ENCODE data around the gene PRKN.

PRKN gene

DNA sequence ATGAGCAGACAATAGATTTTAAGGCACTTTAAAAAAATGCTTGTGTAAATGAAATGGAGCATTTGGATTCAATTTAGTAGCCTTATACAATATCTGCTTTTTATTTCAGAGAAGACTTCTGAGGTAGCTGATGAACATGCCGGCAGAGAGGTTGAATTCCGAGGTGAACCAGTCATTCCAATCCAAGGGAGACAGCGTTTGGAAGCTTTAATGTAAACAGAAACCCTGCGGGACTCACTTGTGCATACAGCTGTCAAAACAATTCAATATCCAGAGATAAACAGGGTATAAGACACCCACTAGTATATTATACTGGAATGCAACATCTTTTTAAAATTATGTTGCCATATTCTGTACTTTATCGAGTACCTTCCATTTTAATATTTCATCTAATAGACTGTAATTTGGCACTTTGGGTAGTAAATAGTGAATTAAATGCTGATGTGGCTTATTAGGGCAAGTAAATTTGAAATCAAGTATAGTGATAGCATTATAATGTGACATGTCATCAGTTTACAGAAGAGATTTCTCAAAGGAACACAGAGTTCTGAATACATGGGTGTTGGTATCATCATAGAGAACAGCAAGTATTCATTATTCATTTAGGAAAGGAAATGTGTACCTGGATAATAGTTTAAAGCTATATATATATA lies 347.7 kb downstream of the PRKN start:
- no peak for ATAC-seq
- TF ChIP-seq ZFP30 (CRISPR knock-in tag; IDR thresholded peaks at IDR 0.05) (no peak), ISL1 (CRISPR knock-in tag; IDR thresholded peaks at IDR 0.05) (no peak), BACH2 (CRISPR knock-in tag; IDR thresholded peaks at IDR 0.05; ENCODE audit: borderline replicate concordance) (no peak), ZC3H10 (CRISPR knock-in tag; IDR thresholded peaks at IDR 0.05) (no peak), OSR1 (CRISPR knock-in tag; IDR thresholded peaks at IDR 0.05) (no peak), ESRRG (CRISPR knock-in tag; IDR thresholded peaks at IDR 0.05) (no peak), RARB (CRISPR knock-in tag; IDR thresholded peaks at IDR 0.05) (no peak), PATZ1 (CRISPR knock-in tag; IDR thresholded peaks at IDR 0.05; ENCODE audit: borderline replicate concordance) (no peak), PPARA (CRISPR knock-in tag; IDR thresholded peaks at IDR 0.05; ENCODE audit: borderline replicate concordance) (no peak), CSDC2 (CRISPR knock-in tag; IDR thresholded peaks at IDR 0.05) (no peak), TSHZ2 (CRISPR knock-in tag; IDR thresholded peaks at IDR 0.05) (no peak), GLIS3 (CRISPR knock-in tag; IDR thresholded peaks at IDR 0.05) (no peak), TCF4 (CRISPR knock-in tag; IDR thresholded peaks at IDR 0.05; ENCODE audit: borderline replicate concordance) (no peak), ARNTL (CRISPR knock-in tag; IDR thresholded peaks at IDR 0.05; ENCODE audit: borderline replicate concordance, low read depth) (no peak), ZNF565 (CRISPR knock-in tag; conservative IDR thresholded peaks at IDR 0.05; ENCODE audit: low read depth) (no peak), ZNF8 (CRISPR knock-in tag; IDR thresholded peaks at IDR 0.05) (no peak), ZNF70 (CRISPR knock-in tag; IDR thresholded peaks at IDR 0.05) (no peak)
- TF ChIP-seq, protein P1, sequence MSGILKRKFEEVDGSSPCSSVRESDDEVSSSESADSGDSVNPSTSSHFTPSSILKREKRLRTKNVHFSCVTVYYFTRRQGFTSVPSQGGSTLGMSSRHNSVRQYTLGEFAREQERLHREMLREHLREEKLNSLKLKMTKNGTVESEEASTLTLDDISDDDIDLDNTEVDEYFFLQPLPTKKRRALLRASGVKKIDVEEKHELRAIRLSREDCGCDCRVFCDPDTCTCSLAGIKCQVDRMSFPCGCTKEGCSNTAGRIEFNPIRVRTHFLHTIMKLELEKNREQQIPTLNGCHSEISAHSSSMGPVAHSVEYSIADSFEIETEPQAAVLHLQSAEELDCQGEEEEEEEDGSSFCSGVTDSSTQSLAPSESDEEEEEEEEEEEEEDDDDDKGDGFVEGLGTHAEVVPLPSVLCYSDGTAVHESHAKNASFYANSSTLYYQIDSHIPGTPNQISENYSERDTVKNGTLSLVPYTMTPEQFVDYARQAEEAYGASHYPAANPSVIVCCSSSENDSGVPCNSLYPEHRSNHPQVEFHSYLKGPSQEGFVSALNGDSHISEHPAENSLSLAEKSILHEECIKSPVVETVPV (CRISPR knock-in tag; IDR thresholded peaks at IDR 0.05), result no peak
- TF ChIP-seq, protein P2, sequence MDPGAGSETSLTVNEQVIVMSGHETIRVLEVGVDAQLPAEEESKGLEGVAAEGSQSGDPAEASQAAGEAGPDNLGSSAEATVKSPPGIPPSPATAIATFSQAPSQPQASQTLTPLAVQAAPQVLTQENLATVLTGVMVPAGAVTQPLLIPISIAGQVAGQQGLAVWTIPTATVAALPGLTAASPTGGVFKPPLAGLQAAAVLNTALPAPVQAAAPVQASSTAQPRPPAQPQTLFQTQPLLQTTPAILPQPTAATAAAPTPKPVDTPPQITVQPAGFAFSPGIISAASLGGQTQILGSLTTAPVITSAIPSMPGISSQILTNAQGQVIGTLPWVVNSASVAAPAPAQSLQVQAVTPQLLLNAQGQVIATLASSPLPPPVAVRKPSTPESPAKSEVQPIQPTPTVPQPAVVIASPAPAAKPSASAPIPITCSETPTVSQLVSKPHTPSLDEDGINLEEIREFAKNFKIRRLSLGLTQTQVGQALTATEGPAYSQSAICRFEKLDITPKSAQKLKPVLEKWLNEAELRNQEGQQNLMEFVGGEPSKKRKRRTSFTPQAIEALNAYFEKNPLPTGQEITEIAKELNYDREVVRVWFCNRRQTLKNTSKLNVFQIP (CRISPR knock-in tag; IDR thresholded peaks at IDR 0.05; ENCODE audit: borderline replicate concordance, low read depth), result no peak
- TF ChIP-seq, protein P3, sequence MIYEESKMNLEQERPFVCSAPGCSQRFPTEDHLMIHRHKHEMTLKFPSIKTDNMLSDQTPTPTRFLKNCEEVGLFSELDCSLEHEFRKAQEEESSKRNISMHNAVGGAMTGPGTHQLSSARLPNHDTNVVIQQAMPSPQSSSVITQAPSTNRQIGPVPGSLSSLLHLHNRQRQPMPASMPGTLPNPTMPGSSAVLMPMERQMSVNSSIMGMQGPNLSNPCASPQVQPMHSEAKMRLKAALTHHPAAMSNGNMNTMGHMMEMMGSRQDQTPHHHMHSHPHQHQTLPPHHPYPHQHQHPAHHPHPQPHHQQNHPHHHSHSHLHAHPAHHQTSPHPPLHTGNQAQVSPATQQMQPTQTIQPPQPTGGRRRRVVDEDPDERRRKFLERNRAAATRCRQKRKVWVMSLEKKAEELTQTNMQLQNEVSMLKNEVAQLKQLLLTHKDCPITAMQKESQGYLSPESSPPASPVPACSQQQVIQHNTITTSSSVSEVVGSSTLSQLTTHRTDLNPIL (CRISPR knock-in tag; IDR thresholded peaks at IDR 0.05; ENCODE audit: low read depth), result no peak

DNA sequence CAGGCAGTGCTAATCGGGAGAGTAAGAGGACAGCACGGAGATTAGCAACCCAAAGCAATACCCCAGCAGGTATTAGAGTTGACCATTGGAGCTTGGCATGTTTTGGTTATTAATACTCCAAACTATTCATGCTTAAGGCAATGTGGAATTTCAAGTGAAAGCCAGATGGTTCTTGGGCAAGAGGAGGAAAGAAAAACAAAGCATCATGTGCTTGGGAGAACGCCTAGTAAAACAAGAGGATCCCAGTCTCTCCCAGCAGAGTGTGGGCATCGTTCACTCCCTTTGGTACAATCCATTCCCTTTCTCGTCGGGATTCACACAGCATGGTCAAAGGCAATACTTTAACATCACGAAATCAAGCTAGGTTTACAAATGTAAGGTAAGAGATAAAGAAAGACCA lies 349.8 kb downstream of the PRKN start:
- ATAC-seq, result no peak
- TF ChIP-seq PATZ1 (CRISPR knock-in tag; IDR thresholded peaks at IDR 0.05; ENCODE audit: borderline replicate concordance) (no peak), TCF4 (CRISPR knock-in tag; IDR thresholded peaks at IDR 0.05; ENCODE audit: borderline replicate concordance) (no peak), CSDC2 (CRISPR knock-in tag; IDR thresholded peaks at IDR 0.05) (no peak), ZNF565 (CRISPR knock-in tag; conservative IDR thresholded peaks at IDR 0.05; ENCODE audit: low read depth) (no peak), TOX (CRISPR knock-in tag; IDR thresholded peaks at IDR 0.05; ENCODE audit: borderline replicate concordance) (no peak), ZC3H10 (CRISPR knock-in tag; IDR thresholded peaks at IDR 0.05) (no peak), ZFP3 (CRISPR knock-in tag; IDR thresholded peaks at IDR 0.05) (no peak), BACH2 (CRISPR knock-in tag; IDR thresholded peaks at IDR 0.05; ENCODE audit: borderline replicate concordance) (no peak), ZFP30 (CRISPR knock-in tag; IDR thresholded peaks at IDR 0.05) (no peak)

All from SK-N-SH treated with all-trans-retinoic acid at 6 μM for 48 hours (cell line).